Spleen (tissue), 11 donors: ENCODE measurements around the gene CCND2. TPM values are rescaled to one million over a fixed set of nuclear protein-coding genes. Genes with fewer than 3 reads are reported as not detected.

Experiments
- DNase-seq: peaks from one replicate; pipeline ENCODE4 v3.0.0-alpha.2; 2020
- H3K27ac ChIP-seq, 8 donors: fragments of 200-600 bp; sonication (generic) in 7 of 8; 1 replicate in 4 of 8; 2 replicates in 4 of 8; pipeline versions ENCODE4 v1.5.0 to v1.8.0; 2016 to 2021; ENCODE audit warnings: inconsistent platforms in 4 of 8, mild to moderate bottlenecking in 4 of 8, moderate library complexity in 1 of 8
- H3K27me3 ChIP-seq, 7 donors: fragments of 200-600 bp; sonication (generic) in 6 of 7; replicated peaks in 1 of 7; 1 replicate in 4 of 7; 2 replicates in 3 of 7; pipeline versions ENCODE4 v1.5.0 to v1.8.0; 2016 to 2021; ENCODE audit warnings: inconsistent platforms in 3 of 7, mild to moderate bottlenecking in 1 of 7
- H3K36me3 ChIP-seq, 6 donors: fragments of 200-600 bp; sonication (generic) in 5 of 6; 1 replicate in 4 of 6; 2 replicates in 2 of 6; pipeline versions ENCODE4 v1.5.0 to v1.8.0; 2016 to 2021; ENCODE audit warnings: inconsistent platforms in 2 of 6
- H3K4me1 ChIP-seq, 6 donors: fragments of 200-600 bp; sonication (generic) in 5 of 6; 1 replicate in 3 of 6; 2 replicates in 3 of 6; pipeline versions ENCODE4 v1.5.0 to v1.8.0; 2016 to 2021; ENCODE audit warnings: inconsistent platforms in 3 of 6
- H3K4me3 ChIP-seq, 8 donors: fragments of 200-600 bp; sonication (generic) in 7 of 8; 1 replicate in 4 of 8; 2 replicates in 4 of 8; pipeline versions ENCODE4 v1.5.0 to v1.8.0; 2016 to 2021; ENCODE audit warnings: inconsistent platforms in 4 of 8, mild to moderate bottlenecking in 4 of 8, moderate library complexity in 2 of 8
- H3K9me3 ChIP-seq, 8 donors: fragments of 200-600 bp; sonication (generic) in 7 of 8; 1 replicate in 4 of 8; 2 replicates in 4 of 8; pipeline versions ENCODE4 v1.5.0 to v1.8.0; 2016 to 2021; ENCODE audit warnings: inconsistent platforms in 4 of 8
- POLR2A ChIP-seq, 3 donors: fragments of 450-650 bp; IDR thresholded peaks; one replicate each; pipeline ENCODE4 v1.5.1; 2017; ENCODE audit warnings: antibody characterized with exemption in 3 of 3, mild to moderate bottlenecking in 1 of 3
- POLR2AphosphoS5 ChIP-seq, 3 donors: sonication (generic); formaldehyde crosslinking; IDR thresholded peaks; one replicate each; pipeline ENCODE4 v1.5.1; 2017; ENCODE audit warnings: antibody characterized with exemption in 3 of 3
- WGBS, 5 donors: extraction: QIAGEN DNeasy Blood & Tissue Kit in 3 of 5; methylation state at CpG; one replicate each; pipeline versions ENCODE4 v1.1.5 to v1.1.7; 2013 to 2018; 5-methylcytosine and 5-hydroxymethylcytosine counted together
- intact Hi-C: fragments of 100-400 bp; cut with DNase I; formaldehyde crosslinking; loops from one replicate; pipeline ENCODE4 v1.15.0; 2023; ENCODE audit warnings: low total_unique reads
- polyA plus RNA-seq, 3 donors: library from polyadenylated mRNA; stranded (reverse); fragments of 200-250 nt; gene quantifications; one replicate each; pipeline ENCODE4 v1.2.1, GENCODE V29; 2013
- total RNA-seq, 7 donors: library from RNA; depleted of rRNA in 3 of 7; stranded (reverse); fragments of >200 nt in 3 of 7; fragmentation: NEBNext Ultra II Directional in 4 of 7; extraction: Animal tissue kit (Norgen Biotek cat#: 25700) in 4 of 7; gene quantifications; one replicate each; pipeline versions ENCODE4 v1.1.0 to v1.2.1, GENCODE V29; 2016 to 2021
- TF ChIP-seq, protein P1 (sequence below), 11 experiments: fragments of 200-600 bp in 7 of 11; fragments of 450-650 bp in 4 of 11; sonication (generic) in 4 of 11; IDR thresholded peaks in 8 of 11; conservative IDR thresholded peaks in 3 of 11; 1 replicate in 7 of 11; 2 replicates in 4 of 11; pipeline versions ENCODE4 v1.4.0 to v1.8.0; 2016 to 2021; ENCODE audit warnings: antibody characterized with exemption in 11 of 11, inconsistent platforms in 4 of 11, mild to moderate bottlenecking in 1 of 11
- donor health status: healthy with polysubstance abuse.
- donor health status: DM: no; HTN: no; CAD: no; lungs with moderate emphysema.
- donor health status: DM: no; HTN: no; CAD: no.
- donor health status: Bipolar disorder and iron deficiency.
- donor health status: healthy.
- donor health status: DM: no; HTN: no; CAD: no.
- donor health status: DM: yes; HTN: yes; CAD: no.

CCND2 gene
- total and polyA plus RNA-seq, 10 donors = 9.4 to 110 (median 59.4) TPM

- WGBS, 5 donors = 62 to 77% (median 69%) methylated on average over 16 of the region's 16 CpGs
- peaks cover 0 to 100% (median 47%) of the 10 kb centered on the region in 6 donors for H3K36me3 ChIP-seq
- TF ChIP-seq POLR2AphosphoS5 (IDR thresholded peaks at IDR 0.05) = no peak
- no peak for TF ChIP-seq POLR2A (IDR thresholded peaks at IDR 0.05)
- TF ChIP-seq, protein P1, sequence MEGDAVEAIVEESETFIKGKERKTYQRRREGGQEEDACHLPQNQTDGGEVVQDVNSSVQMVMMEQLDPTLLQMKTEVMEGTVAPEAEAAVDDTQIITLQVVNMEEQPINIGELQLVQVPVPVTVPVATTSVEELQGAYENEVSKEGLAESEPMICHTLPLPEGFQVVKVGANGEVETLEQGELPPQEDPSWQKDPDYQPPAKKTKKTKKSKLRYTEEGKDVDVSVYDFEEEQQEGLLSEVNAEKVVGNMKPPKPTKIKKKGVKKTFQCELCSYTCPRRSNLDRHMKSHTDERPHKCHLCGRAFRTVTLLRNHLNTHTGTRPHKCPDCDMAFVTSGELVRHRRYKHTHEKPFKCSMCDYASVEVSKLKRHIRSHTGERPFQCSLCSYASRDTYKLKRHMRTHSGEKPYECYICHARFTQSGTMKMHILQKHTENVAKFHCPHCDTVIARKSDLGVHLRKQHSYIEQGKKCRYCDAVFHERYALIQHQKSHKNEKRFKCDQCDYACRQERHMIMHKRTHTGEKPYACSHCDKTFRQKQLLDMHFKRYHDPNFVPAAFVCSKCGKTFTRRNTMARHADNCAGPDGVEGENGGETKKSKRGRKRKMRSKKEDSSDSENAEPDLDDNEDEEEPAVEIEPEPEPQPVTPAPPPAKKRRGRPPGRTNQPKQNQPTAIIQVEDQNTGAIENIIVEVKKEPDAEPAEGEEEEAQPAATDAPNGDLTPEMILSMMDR (IDR thresholded peaks at IDR 0.05 in 8 of 11, conservative IDR thresholded peaks at IDR 0.05 in 3 of 11) = no peak
- no peaks in the 10 kb centered on the region for H3K9me3 ChIP-seq
- no peak for DNase-seq
- intact Hi-C loops = no loop called here
- H3K27ac ChIP-seq = peak overlapping the region in 3 of 8 donors; percentile 30 to 59 (median 34)
- no peak overlapping the region for H3K4me3 ChIP-seq
- H3K27me3 ChIP-seq = no peaks in the 10 kb centered on the region
- peaks cover 0 to 65% (median 16%) of the 10 kb centered on the region in 6 donors for H3K4me1 ChIP-seq
Observed at GRCh38 chr12:4293966-4294505, 20.5 kb downstream of the CCND2 start.

GRCh38 chr12:4296751-4297150 is 23.2 kb downstream of the CCND2 start:
- DNase-seq = no peak
- H3K36me3 ChIP-seq = peaks cover 0 to 100% (median 42%) of the 10 kb centered on the region in 6 donors
- intact Hi-C loops = no loop called here
- no peaks in the 10 kb centered on the region for H3K27me3 ChIP-seq
- H3K9me3 ChIP-seq = no peaks in the 10 kb centered on the region
- H3K4me3 ChIP-seq = no peak overlapping the region
- TF ChIP-seq, protein P1 (IDR thresholded peaks at IDR 0.05 in 8 of 11, conservative IDR thresholded peaks at IDR 0.05 in 3 of 11) = no peak
- no peak for TF ChIP-seq POLR2A (IDR thresholded peaks at IDR 0.05)
- no peak for TF ChIP-seq POLR2AphosphoS5 (IDR thresholded peaks at IDR 0.05)
- WGBS, 5 donors = 75 to 83% (median 79%) methylated on average over 6 of the region's 6 CpGs
- H3K4me1 ChIP-seq = peaks cover 0 to 43% (median 9%) of the 10 kb centered on the region in 6 donors
- H3K27ac ChIP-seq = no peak overlapping the region

DNA sequence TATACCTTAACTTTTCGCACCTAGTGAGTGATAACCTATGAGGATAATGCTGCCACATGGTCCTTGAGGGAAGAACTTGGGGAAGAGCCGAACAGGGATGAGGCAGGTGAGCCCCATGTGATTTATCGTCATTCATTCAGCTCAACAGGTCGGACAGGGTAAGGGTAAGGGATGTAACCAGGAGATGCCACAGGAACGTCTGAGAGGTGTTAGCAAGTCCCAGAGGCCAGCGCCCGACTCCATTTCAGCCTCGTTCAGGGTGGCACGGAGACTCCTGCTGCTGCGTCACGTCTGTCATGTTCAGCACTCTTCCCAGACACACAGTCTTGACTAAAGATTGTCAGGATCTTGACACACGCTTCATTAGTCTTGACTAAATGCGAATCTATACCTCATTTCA is 24.1 kb downstream of the CCND2 start:
- Histone ChIP-seq H3K36me3 (peaks cover 0 to 100% (median 45%) of the 10 kb centered on the region in 6 donors), H3K9me3 (no peaks in the 10 kb centered on the region), H3K4me3 (no peak overlapping the region), H3K27ac (no peak overlapping the region), H3K4me1 (peaks cover 0 to 34% (median 8%) of the 10 kb centered on the region in 6 donors), H3K27me3 (no peaks in the 10 kb centered on the region)
- TF ChIP-seq POLR2A (IDR thresholded peaks at IDR 0.05) (no peak), POLR2AphosphoS5 (IDR thresholded peaks at IDR 0.05) (no peak)
- TF ChIP-seq, protein P1 (IDR thresholded peaks at IDR 0.05 in 8 of 11, conservative IDR thresholded peaks at IDR 0.05 in 3 of 11) = no peak
- intact Hi-C loops = no loop called here
- WGBS, 5 donors = 90 to 96% (median 95%) methylated on average over 13 of the region's 13 CpGs
- no peak for DNase-seq

GRCh38 chr12:4300883-4301282 is 27.3 kb downstream of the CCND2 start:
- intact Hi-C loops = loop anchor here (10.0 kb wide), 1 partner anchor 224 kb away; no protein-coding TSS in a partner anchor
- Histone ChIP-seq H3K36me3 (peaks cover 0 to 100% (median 52%) of the 10 kb centered on the region in 6 donors), H3K4me3 (no peak overlapping the region)

More at GRCh38 chr12:4300883-4301282, 27.3 kb downstream of the CCND2 start:
- no peaks in the 10 kb centered on the region for H3K9me3 ChIP-seq
- DNase-seq = no peak
- 87 to 92% (median 88%) methylated on average over 5 of the region's 5 CpGs for WGBS, 5 donors
- no peak overlapping the region for H3K27ac ChIP-seq
- H3K4me1 ChIP-seq = peaks cover 0 to 12% (median 0%) of the 10 kb centered on the region in 6 donors
- H3K27me3 ChIP-seq = no peaks in the 10 kb centered on the region
- TF ChIP-seq POLR2AphosphoS5 (IDR thresholded peaks at IDR 0.05) (no peak), POLR2A (IDR thresholded peaks at IDR 0.05) (no peak)
- TF ChIP-seq, protein P1 (IDR thresholded peaks at IDR 0.05 in 8 of 11, conservative IDR thresholded peaks at IDR 0.05 in 3 of 11) = no peak
